ENCODE results near the gene TXN.

The TXN gene

GRCh38 chr9:110256380-110257096 is at the start of gene TXN:
Gene TXN, minus strand, starts transcription at chr9:110256507. Its CDS starts 72 bp downstream, at chr9:110256435.
- DNase-seq (ENCODE audit: low read depth): peak; percentile 92

- DNase-seq (ENCODE audit: low read depth): peak; percentile 6
Observed at GRCh38 chr9:110303133-110303532, 46.8 kb upstream of the TXN start.

- no peak for DNase-seq (ENCODE audit: low read depth)
Observed at GRCh38 chr9:110298043-110298605, 41.8 kb upstream of the TXN start.

GRCh38 chr9:110293248-110293647 is 36.9 kb upstream of the TXN start:
- no peak for DNase-seq (ENCODE audit: low read depth)

- DNase-seq (ENCODE audit: low read depth): no peak
Observed at GRCh38 chr9:110291921-110292557, 35.7 kb upstream of the TXN start.

- no peak for DNase-seq (ENCODE audit: low read depth)
Observed at GRCh38 chr9:110290001-110290400, 33.7 kb upstream of the TXN start.

GRCh38 chr9:110288503-110288902 is 32.2 kb upstream of the TXN start:
- DNase-seq (ENCODE audit: low read depth): no peak

- DNase-seq (ENCODE audit: low read depth): no peak
Observed at GRCh38 chr9:110287289-110287680, 31.0 kb upstream of the TXN start.

- no peak for DNase-seq (ENCODE audit: low read depth)
Observed at GRCh38 chr9:110284211-110284844, 28.0 kb upstream of the TXN start.

- no peak for DNase-seq (ENCODE audit: low read depth)
Observed at GRCh38 chr9:110283751-110284150, 27.4 kb upstream of the TXN start.

GRCh38 chr9:110282739-110283081 is 26.4 kb upstream of the TXN start:
- no peak for DNase-seq (ENCODE audit: low read depth)

- DNase-seq (ENCODE audit: low read depth): no peak
Observed at GRCh38 chr9:110282018-110282738, 25.9 kb upstream of the TXN start.

- peak; percentile 55 for DNase-seq (ENCODE audit: low read depth)
Observed at GRCh38 chr9:110278080-110278707, 21.9 kb upstream of the TXN start.

- no peak for DNase-seq (ENCODE audit: low read depth)
Observed at GRCh38 chr9:110276781-110277180, 20.5 kb upstream of the TXN start.

- no peak for DNase-seq (ENCODE audit: low read depth)
Observed at GRCh38 chr9:110270211-110270995, 14.1 kb upstream of the TXN start.

- DNase-seq (ENCODE audit: low read depth): no peak
Observed at GRCh38 chr9:110266795-110267194, 10.5 kb upstream of the TXN start.

GRCh38 chr9:110261632-110262031 is 5.3 kb upstream of the TXN start:
- DNase-seq (ENCODE audit: low read depth): no peak

GRCh38 chr9:110260911-110261310 is 4.6 kb upstream of the TXN start:
- DNase-seq (ENCODE audit: low read depth): no peak

GRCh38 chr9:110259566-110259965 is 3.3 kb upstream of the TXN start:
- DNase-seq (ENCODE audit: low read depth): no peak

- no peak for DNase-seq (ENCODE audit: low read depth)
Observed at GRCh38 chr9:110258690-110259091, 2.4 kb upstream of the TXN start.

GRCh38 chr9:110257956-110258355 is 1.6 kb upstream of the TXN start:
- no peak for DNase-seq (ENCODE audit: low read depth)

Measured in ELR (cell line).